ENCODE results near the gene UBE2H.
"Not testable (repeated sequence)": the region's sequence is repeated elsewhere in the genome, so short reads cannot be mapped to it uniquely, and the experiment has no call there.

DNA sequence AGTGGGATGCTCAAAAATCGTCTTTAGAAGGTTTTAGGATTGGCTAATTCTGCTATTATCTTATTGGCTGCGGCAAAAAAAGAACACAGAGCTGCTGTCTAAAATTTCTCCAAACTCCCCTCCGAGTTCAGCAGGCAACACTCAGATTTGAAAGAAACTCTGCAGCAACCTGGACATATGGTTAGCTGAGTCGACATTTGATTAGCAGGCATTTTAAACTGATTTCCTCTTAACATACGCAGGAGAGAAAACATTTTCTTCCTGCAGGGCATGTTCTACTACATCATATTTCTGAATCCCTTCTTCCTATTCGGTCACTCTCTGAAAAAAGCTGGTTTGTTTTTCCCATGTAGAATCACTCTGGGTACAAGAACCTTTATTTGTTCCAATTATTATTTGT, 119.4 kb downstream of the UBE2H start:
- TF ChIP-seq, protein P1, sequence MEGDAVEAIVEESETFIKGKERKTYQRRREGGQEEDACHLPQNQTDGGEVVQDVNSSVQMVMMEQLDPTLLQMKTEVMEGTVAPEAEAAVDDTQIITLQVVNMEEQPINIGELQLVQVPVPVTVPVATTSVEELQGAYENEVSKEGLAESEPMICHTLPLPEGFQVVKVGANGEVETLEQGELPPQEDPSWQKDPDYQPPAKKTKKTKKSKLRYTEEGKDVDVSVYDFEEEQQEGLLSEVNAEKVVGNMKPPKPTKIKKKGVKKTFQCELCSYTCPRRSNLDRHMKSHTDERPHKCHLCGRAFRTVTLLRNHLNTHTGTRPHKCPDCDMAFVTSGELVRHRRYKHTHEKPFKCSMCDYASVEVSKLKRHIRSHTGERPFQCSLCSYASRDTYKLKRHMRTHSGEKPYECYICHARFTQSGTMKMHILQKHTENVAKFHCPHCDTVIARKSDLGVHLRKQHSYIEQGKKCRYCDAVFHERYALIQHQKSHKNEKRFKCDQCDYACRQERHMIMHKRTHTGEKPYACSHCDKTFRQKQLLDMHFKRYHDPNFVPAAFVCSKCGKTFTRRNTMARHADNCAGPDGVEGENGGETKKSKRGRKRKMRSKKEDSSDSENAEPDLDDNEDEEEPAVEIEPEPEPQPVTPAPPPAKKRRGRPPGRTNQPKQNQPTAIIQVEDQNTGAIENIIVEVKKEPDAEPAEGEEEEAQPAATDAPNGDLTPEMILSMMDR (IDR thresholded peaks at IDR 0.05; ENCODE audit: low read depth, low read length) = not testable (repeated sequence)
- TF ChIP-seq MYC (IDR thresholded peaks at IDR 0.05; ENCODE audit: low read depth, low read length); POLR2A (IDR thresholded peaks at IDR 0.05; ENCODE audit: extremely low read depth, insufficient read length): not testable (repeated sequence)

All from NB4 (cell line).